Activated naive CD4-positive, alpha-beta T cell (primary cell): ENCODE results near the gene PTPRN2.
"Not testable (repeated sequence)": the region's sequence is repeated elsewhere in the genome, so short reads cannot be mapped to it uniquely, and the experiment has no call there.

Experiments
- DNase-seq, 4 experiments: peaks; one replicate each; lab custom pipeline; 2025; lab: John Stamatoyannopoulos, UW

Gene PTPRN2

DNA sequence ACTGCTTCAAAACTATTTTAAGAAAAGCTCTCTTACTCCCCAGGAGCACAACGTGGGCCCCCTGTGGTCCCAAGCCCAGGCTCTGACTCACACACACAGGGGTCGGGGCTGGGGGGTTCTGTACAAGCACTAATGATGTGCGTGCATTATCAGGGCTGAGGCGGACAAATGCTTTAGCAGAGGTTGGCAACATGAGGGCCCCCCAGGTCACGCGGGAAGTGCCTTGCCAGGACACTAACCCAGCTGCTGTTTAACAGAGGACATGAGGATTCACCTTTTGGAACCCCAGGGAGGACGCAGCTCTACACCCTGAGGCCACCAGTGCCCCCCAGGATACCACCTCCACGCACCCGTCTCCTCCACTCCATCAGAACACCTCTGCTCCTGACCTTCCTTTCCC is 908.0 kb downstream of the PTPRN2 start:
- DNase-seq, result no peak

DNA sequence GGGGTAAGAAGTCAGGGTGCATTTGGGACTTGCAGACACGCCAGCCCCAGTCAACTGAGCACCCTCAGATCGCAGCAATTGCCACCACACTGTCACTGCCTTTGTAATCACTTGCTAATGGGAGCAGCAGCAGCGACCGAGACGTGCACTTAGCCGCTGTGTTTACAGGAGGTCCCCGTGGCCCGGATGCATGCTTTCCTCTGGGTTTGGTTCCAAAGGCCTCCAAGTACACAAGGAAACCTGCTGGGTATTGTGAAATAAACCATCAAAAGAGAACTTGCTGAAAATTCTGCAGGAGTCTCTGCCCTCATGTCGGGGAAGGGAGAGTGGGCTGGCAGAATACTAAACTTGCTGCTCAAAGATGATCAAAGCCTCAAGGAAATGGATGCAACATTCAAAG is 909.1 kb downstream of the PTPRN2 start:
- no peak for DNase-seq

DNA sequence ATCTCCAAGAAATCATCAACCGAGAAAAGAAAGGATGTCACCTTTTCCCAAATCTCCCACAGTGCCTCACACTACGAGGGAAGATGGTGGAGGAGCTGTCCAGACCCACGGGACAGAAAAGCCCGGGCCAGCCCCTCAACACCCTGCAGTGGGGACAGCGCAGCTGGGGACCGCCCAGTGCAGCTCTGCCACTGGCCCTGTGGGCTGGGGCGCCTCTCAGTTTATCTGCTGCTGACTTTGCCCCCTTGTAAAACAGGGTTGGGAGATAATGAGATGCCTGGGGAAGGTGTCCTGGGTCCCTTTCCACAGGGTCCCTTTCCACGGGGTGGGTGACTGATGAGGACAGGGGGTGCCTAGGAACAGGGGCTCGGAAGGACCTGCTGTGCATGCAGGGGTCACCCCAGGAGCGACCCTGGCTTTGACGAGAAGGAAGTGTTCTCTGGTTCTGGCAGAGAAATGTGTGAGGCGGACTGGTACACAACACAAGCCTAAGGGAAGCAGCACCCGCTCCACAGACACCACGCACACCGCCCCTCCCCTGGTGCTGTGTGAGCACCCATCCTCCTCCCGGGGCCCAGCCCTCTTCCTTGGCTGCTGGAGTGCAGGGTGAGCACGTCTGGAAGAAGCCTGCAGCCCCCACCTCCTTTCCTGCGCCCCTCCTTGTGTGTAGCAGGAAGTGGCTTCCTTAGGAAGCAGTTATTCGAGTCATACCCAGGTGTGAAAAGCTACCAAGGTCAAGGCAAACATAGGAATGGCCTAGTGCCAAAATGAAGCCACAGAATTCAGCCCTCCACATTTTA is 911.0 kb downstream of the PTPRN2 start:
- DNase-seq, result no peak

DNA sequence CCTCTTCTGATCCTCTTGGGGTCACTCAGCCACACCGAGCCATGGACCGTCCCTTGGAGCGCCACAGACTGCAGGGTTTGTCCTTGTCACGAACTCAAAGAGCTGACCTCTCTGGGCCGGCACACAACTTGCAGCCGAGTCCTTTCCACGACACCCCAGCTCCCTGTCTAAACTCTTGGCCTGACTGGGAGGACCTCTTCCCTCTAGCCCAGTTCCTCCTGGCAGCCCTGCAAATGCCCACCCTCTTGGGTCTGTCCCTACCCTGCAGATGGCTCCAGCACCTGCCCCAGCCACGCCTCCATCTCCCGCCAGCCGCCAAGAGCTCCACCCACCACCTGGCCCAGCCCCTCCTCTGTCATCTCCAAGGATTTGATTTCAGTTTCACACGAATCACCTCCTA is 911.6 kb downstream of the PTPRN2 start:
- DNase-seq, result no peak

DNA sequence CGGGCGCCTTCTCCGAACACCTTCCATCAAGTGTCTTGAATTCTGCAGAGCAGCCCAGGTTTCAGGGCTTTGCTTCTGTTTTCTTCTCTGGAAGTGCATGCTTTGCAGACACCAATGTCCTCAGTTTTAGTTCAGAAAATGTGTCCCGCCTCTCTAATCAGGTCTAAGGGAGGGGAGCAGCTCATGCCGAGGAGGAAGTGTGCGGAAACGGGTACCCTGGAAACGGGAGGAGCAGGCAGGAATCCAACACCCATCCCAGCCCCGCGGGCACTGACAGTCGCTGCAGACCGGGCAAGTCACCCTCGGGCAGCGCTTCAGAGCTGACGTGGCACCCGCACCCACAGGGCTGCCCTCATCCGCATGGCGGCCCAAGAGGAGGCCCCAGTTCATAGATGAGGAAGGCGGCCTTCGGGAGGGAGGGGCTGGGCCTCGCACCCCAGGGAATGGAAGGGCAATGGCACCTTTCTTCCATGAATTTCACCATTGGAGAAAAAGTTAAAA is 912.1 kb downstream of the PTPRN2 start:
- DNase-seq, result no peak

DNA sequence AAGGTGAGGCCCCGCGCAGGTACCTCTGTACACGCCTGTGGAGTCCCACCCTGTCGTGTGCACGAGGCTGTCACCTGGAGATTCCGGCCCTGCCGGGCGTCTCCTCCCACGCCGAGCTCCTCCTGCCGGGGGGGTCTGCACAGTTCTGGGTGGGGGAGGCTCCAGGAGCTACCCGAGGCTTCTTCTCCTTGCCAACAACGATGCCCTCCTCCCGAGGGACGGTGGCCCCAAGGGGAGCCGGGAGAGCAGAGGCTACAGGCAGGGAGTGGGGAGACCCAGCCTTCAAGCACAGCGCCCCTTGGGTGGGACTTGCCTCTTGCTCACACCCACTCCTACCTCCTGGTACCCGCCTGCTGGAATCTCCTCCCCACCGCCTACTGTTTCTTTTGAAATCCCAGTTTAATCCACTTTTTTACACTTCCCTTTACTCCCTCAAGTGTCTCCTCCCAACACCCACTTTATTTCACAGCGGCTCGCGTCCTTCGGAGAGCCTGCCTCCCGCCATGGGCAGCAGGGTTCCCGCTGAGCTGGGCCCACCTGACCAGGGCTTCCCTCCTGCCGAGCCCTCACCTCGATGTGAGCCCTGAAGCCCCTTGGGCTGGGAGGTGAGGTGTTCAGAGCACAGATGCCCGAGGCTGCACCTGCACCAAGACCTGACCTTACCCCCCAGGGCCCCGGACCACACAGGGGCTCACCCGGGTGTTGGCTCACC is 912.8 kb downstream of the PTPRN2 start:
- no peak for DNase-seq

DNA sequence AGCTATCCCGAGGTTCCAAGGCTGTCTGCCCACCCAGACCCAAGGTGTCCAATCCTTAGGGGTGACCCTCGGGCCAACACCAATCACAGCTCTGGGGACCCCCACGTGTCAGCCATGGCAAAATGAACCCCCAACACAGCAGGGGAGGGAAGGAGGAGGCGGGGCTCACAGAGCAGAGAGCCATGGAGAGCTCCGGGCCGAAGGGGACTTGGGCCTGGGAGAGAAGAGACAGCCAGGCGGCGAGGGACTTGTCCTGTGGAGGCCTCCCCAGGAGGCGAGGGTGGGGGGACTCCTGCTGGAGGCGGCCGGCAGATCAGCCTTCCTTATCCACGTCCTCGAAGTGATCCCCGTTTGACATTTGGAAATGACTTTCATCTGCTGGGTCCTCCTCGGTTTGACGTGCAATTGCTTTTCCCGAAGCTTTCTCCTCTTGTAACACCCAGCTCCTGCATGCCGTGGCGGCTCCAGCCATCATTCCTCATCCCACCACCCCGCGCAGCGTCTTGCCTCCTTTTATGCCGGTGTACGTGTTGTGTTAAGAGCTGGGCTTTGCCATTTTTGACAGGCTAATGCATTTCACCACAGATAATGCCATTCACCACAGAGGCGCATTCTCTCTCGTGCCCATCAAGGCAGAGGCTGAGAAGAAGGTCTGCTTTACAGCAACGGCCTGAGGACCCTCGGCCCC is 913.5 kb downstream of the PTPRN2 start:
- no peak for DNase-seq

DNA sequence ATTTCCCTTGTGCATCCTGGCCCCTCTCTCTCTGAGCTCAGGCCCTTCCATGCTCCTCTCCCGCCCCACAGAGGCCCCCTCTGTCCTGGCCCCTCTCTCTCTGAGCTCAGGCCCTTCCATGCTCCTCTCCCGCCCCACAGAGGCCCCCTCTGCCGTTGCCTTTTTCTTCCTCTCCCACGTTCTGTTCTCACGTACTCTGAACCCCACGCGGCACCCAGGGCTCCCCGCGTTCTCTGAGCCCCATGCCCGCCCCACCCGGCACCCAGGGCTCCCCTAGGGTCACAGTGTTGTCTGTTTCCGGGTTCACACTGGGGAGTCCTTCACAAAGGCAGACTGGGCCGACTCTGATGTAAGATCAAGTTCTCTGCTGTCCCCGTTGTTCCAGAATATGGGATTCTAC is 914.0 kb downstream of the PTPRN2 start:
- DNase-seq, result no peak

DNA sequence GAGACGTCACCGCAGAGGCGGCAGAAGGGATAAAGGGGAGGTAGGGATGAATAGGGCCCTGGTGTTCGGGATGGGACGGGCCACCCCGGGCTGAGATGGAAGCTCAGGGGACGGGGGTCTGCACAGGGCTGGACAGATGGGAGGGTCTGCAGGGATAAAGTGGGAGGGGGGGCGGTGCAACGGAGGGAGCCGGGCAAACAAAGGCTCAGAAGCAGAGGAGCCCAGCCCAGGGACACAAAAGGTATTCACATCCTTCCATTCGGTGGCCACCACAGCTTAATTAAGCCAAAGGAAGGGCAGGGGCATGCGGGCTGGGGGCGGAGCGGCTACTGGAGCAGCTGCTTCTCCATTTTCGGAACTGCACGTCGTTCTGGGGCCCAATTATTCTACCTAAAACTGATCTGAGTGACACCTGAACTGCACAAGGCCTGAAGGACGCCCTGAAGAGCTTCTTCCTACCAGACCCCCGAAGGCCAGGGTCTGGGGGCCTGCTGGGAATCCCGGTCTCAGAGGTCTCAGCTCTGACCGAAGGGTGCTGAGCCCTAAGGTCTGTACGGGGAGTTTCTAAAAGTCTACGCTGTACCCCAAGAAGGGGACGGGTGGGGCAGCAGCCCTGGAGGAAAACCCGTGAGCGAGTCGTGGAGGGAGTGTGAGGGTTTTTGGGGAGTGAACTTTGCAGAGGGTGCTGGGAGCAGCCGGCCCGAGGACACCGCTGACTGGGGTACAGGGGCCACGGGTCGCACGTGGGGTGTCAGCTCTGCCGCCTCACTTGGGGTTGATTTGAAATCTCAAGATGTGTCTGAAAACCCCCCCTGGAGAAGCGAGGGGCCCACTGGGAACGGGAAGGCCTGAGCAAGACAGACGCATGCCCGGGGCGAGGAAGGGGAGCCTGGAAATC is 916.0 kb downstream of the PTPRN2 start:
- no peak for DNase-seq

DNA sequence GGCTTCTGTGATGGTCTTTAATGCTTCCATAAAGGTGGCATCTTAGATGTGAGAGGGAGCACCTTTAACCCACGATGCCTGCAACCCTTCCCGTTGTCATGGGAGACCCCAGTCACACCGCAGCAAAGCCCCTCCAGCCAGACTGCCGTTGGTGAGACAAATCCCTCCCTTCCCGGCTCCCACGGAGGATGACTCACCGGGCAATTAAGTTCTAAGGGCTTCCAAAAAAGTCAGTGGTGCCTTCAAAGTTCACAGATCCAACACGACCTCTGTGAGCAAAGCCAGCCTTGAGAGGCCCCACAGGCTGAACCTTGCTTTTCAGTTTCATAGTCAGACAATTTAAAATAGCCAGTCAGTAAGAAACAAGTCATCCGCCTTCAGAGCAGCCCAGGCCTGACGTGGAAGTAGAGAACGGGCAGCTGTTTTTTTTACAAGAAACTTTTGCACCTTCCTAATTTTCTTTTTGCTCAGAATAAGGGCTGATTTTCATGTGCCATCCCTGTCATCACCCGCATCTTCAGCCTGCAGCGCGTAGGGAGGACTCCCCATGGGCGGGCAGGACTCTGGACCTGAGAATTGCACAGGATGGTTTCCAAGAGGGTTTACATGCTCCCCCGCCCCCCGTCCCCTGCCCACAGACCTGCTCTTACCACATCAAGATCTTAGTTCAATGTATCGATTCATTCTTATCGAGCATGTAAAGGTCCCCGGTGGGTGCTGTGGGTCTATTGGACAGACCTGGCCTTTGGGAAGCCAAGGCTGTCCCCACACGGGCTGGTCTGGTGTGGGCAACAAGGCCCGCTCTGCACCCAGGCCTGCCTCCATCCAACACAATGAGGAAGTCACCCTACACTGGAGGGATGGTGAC is 916.9 kb downstream of the PTPRN2 start:
- DNase-seq, result no peak

DNA sequence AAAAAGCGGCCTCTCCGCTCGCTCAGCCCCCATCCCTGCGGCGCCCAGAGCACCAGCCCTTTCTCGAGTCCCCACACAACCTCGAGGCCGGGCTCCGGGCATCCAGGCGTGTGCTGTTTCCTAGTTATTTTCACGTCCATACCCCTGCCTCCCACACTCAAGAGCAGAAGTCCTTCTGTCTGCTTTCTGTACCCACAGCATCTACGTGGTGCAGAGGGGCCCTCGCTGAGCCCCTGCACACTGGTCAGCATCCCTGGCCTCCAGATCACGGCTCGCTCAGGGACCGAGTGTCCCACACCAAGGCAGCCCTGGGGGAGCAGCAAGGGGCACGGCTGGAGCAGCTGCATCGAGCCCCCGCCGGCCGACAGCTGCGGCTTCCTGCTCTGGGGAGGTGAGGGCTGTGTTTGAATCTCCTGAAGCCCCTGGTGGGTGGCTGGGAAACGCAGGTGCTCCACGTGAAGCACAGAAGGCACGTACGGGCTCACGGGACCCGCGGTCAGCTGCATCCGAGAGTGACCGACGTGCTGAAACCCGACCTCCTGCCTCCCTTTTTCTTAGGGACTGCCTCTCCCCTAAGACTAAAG is 917.8 kb downstream of the PTPRN2 start:
- DNase-seq, result no peak

DNA sequence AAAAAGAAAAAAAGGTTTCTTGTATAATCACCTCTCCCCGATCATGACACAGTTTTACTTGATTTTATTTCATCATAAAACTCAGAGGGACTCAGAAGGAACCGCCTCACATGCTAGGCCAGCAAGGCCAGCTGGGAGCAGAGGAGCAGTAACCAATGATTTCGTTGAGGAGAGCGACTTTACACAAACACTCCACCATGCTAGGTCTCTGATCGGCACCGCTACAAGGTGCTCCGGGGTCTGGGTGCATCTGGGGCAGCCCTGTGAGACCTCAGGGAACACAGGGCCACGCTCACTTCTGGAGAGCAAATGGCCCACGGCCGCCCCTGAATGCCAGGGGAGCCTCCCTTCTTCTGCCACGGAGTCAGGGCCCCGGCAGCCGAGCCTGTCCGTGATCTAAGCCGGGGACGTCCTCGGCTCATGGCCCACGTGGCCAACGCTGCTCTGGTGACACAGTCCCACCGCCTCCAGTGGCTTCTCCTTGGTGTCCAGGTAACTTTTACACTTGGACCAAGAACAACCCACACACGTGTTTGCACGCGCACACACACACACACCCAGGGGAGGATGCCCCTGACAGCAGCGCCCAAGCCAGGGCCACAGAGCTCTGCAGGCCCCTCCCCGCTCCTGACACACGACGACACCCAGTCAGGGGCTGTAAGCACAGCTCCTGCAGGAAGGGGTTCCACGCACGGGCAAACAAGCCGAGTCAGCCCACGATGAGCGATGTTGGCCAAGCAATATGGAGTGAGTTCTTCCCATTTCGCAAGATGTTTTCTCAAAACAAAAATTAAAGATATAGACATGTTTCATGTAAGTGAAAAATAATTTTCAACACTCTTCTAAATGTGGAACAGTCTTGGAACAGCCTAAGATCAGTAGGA is 918.5 kb downstream of the PTPRN2 start:
- no peak for DNase-seq

DNA sequence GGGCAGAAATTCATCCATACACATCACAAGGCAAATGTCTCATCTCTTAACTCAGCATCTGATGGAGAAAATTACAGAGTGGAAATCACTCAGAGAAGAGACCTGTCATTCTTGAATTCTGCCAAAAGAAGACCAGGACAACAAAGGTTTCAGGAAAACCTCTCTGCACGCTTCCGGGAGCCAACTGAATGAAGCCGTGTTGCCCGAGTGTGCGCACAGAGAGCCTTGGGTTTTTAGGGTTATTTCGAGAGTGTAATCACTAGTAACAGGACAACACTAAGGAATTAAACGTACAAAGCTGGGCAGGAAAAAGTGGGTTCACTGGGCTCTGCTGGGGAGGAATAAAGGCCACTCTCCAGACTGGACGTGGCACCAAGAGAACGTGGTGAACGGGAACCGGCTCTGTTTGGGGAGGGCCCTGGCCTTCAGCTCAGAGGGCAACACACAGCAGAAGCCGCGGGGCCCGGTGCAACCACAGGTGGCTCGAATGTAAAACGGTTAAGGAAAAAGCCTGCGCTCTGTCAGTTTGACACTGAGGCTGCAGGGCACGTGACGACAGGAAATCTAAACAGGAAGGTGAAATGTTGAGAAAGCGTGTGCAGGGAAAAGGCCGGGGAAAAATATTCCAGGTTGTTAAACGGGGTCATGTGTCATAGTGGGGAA is 919.3 kb downstream of the PTPRN2 start:
- no peak for DNase-seq

DNA sequence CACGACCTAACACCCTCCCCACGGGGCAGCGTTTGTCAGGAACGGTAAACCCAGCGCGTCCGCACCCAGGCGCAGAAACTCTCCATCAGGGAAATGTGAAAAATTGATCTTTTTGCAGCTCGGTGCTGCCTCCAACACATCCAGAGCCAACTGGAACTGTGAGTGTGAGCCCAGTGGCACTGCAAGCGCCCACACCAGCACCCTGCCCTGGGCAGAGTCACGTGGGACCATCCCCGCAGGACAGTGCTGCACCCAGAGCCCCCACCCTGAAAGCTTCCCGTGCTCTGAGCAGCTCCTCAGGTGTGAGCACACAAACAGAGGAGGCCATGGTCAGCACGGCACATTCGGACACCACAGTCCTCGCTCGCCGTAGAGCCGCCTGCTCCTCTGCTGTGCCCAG is 919.9 kb downstream of the PTPRN2 start:
- no peak for DNase-seq

DNA sequence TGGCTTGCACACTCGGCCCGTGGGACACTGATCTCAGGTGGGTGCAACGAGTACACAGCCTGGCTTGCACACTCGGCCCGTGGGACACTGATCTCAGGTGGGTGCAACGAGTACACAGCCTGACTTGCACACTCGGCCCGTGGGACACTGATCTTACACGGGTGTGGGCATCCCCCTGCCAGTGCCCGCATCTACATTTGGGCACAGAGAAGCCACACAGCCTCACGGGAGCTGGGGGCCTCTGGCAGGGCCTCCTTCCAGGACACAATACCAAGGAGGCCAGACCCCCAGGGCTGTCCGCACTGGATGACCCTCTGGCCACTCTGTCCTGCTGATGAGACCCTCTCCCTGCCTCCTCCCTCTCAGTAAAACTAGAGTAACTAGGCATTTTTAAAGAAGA is 920.4 kb downstream of the PTPRN2 start:
- no peak for DNase-seq

DNA sequence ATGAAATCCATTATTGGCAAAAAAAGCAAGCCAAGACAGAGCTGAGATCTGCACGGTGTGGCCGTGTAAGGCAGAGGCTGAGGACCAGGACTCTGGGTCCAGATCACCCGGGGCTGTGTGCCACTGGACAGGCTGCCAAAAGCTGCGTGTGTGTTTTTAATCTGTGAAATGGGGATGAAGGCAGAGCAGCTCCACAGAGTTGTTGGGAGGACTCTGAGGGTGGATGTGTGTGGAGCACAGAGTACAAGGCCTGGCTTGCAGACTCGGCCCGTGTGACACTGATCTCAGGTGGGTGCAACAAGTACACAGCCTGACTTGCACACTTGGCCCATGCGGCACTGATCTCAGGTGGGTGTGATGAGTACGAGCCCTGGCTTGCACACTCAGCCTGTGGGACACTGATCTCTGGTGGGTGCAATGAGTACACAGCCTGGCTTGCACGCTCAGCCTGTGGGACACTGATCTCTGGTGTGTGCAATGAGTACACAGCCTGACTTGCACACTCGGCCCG is 921.0 kb downstream of the PTPRN2 start:
- no peak for DNase-seq

DNA sequence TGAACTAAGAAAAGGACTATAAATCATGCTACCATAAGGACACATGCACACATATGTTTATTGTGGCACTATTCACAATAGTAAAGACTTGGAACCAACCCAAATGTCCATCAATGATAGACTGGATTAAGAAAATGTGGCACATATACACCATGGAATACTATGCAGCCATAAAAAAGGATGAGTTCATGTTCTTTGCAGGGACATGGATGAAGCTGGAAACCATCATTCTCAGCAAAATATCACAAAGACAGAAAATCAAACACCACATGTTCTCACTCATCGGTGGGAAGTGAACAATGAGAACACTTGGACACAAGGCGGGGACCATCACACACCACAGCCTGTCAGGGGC is 922.0 kb downstream of the PTPRN2 start:
- not testable (repeated sequence) for DNase-seq

DNA sequence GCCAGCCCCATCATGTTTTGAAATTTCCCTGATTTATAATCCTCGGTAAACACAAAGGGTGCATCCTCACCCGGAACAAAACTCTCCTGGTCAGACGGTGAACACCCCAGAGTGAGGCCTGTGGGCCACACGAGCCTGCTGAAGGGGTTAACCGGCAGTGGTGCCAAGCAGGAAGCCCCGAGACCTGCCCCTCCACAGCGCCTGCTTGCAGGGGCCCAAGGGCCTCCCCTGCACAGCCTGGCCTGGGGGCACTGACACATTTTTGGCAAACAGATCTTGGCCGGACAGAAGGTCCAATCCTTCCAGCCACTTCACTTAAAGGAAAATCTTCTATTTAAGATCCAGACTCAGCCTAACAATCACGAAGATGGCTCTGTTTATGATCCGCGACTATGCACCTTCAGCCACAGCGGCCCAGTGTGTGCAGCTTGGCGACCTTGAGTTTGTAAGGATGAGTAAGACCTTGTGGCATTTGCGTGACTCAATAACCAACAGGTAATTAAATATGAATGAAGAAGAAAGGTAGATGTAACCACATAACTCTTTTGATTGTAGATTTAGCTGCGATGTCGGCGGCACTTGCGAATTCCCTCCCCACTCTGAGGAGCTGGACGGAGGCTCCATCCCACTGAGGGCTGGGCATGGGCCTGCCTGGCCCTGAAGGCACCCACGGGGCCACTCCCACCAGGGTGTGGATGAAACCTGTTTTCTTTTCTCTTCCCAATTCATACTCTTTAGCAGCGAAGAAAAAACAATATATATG is 922.6 kb downstream of the PTPRN2 start:
- no peak for DNase-seq
